ENCODE data around the gene CANT1. TPM values are rescaled to one million over a fixed set of nuclear protein-coding genes. Genes with fewer than 3 reads are reported as not detected.
A peak's percentile ranks its signal among the peaks of the same experiment; 100 is the strongest.

Gene CANT1
- total RNA-seq, 2 experiments from 2014 or later = 48.7 to 51.0 TPM

- peaks cover 23% of the 10 kb centered on the region for H3K4me1 Mint-ChIP-seq (ENCODE audit: low read depth)
- intact Hi-C loops (cut with micrococcal nuclease) = no loop called here
- no peak overlapping the region for H3K4me3 Mint-ChIP-seq
- peaks cover 3% of the 10 kb centered on the region for H3K36me3 Mint-ChIP-seq (ENCODE audit: low read depth)
- H3K27me3 Mint-ChIP-seq (ENCODE audit: low read depth) = peaks cover 1% of the 10 kb centered on the region
- peaks cover 4% of the 10 kb centered on the region for H3K9me3 Mint-ChIP-seq
- no peak overlapping the region for H3K27ac Mint-ChIP-seq
- DNase-seq = no peak
- CTCF ChIA-PET = no interaction called here
Observed at GRCh38 chr17:79011451-79012147, 2.0 kb upstream of the CANT1 start.

- intact Hi-C loops (cut with micrococcal nuclease) = no loop called here
- CTCF ChIA-PET = interaction anchor here (0.6 kb wide), 1 partner anchor 16 kb away, joined by 3 read pairs; no protein-coding TSS in a partner anchor
- Mint-ChIP-seq H3K4me3 (peak overlapping the region; percentile 89), H3K27ac (peak overlapping the region; percentile 89), H3K27me3 (ENCODE audit: low read depth) (peaks cover 1% of the 10 kb centered on the region), H3K4me1 (ENCODE audit: low read depth) (peaks cover 36% of the 10 kb centered on the region), H3K36me3 (ENCODE audit: low read depth) (peaks cover 1% of the 10 kb centered on the region), H3K9me3 (peaks cover 2% of the 10 kb centered on the region)
- no peak for DNase-seq
Observed at GRCh38 chr17:79010304-79010646, 711 bp upstream of the CANT1 start.

- H3K27ac Mint-ChIP-seq = peak overlapping the region; percentile 92
- CTCF ChIA-PET = no interaction called here
- H3K4me3 Mint-ChIP-seq = peak overlapping the region; percentile 79
- H3K4me1 Mint-ChIP-seq (ENCODE audit: low read depth) = peaks cover 37% of the 10 kb centered on the region
- DNase-seq = peak; percentile 28
- no peaks in the 10 kb centered on the region for H3K9me3 Mint-ChIP-seq
- intact Hi-C loops (cut with micrococcal nuclease) = no loop called here
- H3K27me3 Mint-ChIP-seq (ENCODE audit: low read depth) = no peaks in the 10 kb centered on the region
- H3K36me3 Mint-ChIP-seq (ENCODE audit: low read depth) = peaks cover 1% of the 10 kb centered on the region
Observed at GRCh38 chr17:79008666-79009387, 737 bp downstream of the CANT1 start.

- Mint-ChIP-seq H3K4me1 (ENCODE audit: low read depth) (peaks cover 37% of the 10 kb centered on the region), H3K36me3 (ENCODE audit: low read depth) (peaks cover 1% of the 10 kb centered on the region), H3K4me3 (peak overlapping the region; percentile 79), H3K27me3 (ENCODE audit: low read depth) (no peaks in the 10 kb centered on the region), H3K27ac (no peak overlapping the region), H3K9me3 (no peaks in the 10 kb centered on the region)
- no peak for DNase-seq
- CTCF ChIA-PET = no interaction called here
- intact Hi-C loops (cut with micrococcal nuclease) = no loop called here
Observed at GRCh38 chr17:79007504-79008381, 1.8 kb downstream of the CANT1 start.

GRCh38 chr17:79006794-79007503 is 2.6 kb downstream of the CANT1 start:
- peaks cover 4% of the 10 kb centered on the region for H3K36me3 Mint-ChIP-seq (ENCODE audit: low read depth)
- H3K27me3 Mint-ChIP-seq (ENCODE audit: low read depth) = no peaks in the 10 kb centered on the region
- no peak for DNase-seq
- peak overlapping the region; percentile 25 for H3K4me3 Mint-ChIP-seq
- no peaks in the 10 kb centered on the region for H3K9me3 Mint-ChIP-seq
- CTCF ChIA-PET = no interaction called here
- intact Hi-C loops (cut with micrococcal nuclease) = no loop called here
- H3K4me1 Mint-ChIP-seq (ENCODE audit: low read depth) = peaks cover 37% of the 10 kb centered on the region
- no peak overlapping the region for H3K27ac Mint-ChIP-seq

GRCh38 chr17:79006046-79006445 is 3.5 kb downstream of the CANT1 start:
- Mint-ChIP-seq H3K27me3 (ENCODE audit: low read depth) (no peaks in the 10 kb centered on the region), H3K9me3 (no peaks in the 10 kb centered on the region), H3K27ac (no peak overlapping the region), H3K4me1 (ENCODE audit: low read depth) (peaks cover 41% of the 10 kb centered on the region), H3K4me3 (no peak overlapping the region), H3K36me3 (ENCODE audit: low read depth) (peaks cover 4% of the 10 kb centered on the region)
- intact Hi-C loops (cut with micrococcal nuclease) = no loop called here
- CTCF ChIA-PET = interaction anchor here (0.8 kb wide), 1 partner anchor 10 kb away, joined by 5 read pairs; no protein-coding TSS in a partner anchor
- DNase-seq = no peak

- CTCF ChIA-PET = interaction anchor here (0.8 kb wide), 1 partner anchor 9 kb away, joined by 5 read pairs; no protein-coding TSS in a partner anchor
- intact Hi-C loops (cut with micrococcal nuclease) = no loop called here
Observed at GRCh38 chr17:79005063-79005861, 4.3 kb downstream of the CANT1 start.

GRCh38 chr17:79003661-79004411 is 5.7 kb downstream of the CANT1 start:
- Mint-ChIP-seq H3K4me1 (ENCODE audit: low read depth) (peaks cover 40% of the 10 kb centered on the region), H3K36me3 (ENCODE audit: low read depth) (peaks cover 9% of the 10 kb centered on the region)
- intact Hi-C loops (cut with micrococcal nuclease) = no loop called here

More at GRCh38 chr17:79005063-79005861, 4.3 kb downstream of the CANT1 start:
- H3K9me3 Mint-ChIP-seq = no peaks in the 10 kb centered on the region
- H3K4me1 Mint-ChIP-seq (ENCODE audit: low read depth) = peaks cover 41% of the 10 kb centered on the region
- peaks cover 6% of the 10 kb centered on the region for H3K36me3 Mint-ChIP-seq (ENCODE audit: low read depth)
- no peaks in the 10 kb centered on the region for H3K27me3 Mint-ChIP-seq (ENCODE audit: low read depth)
- H3K4me3 Mint-ChIP-seq = no peak overlapping the region
- H3K27ac Mint-ChIP-seq = peak overlapping the region; percentile 17
- DNase-seq = peak; percentile 43

GRCh38 chr17:79002796-79003593 is 6.6 kb downstream of the CANT1 start:
- no peak overlapping the region for H3K4me3 Mint-ChIP-seq
- peaks cover 8% of the 10 kb centered on the region for H3K36me3 Mint-ChIP-seq (ENCODE audit: low read depth)
- H3K9me3 Mint-ChIP-seq = no peaks in the 10 kb centered on the region
- no peaks in the 10 kb centered on the region for H3K27me3 Mint-ChIP-seq (ENCODE audit: low read depth)
- no peak overlapping the region for H3K27ac Mint-ChIP-seq
- intact Hi-C loops (cut with micrococcal nuclease) = no loop called here
- H3K4me1 Mint-ChIP-seq (ENCODE audit: low read depth) = peaks cover 32% of the 10 kb centered on the region
- DNase-seq = no peak
- CTCF ChIA-PET = no interaction called here

More at GRCh38 chr17:79003661-79004411, 5.7 kb downstream of the CANT1 start:
- no peaks in the 10 kb centered on the region for H3K9me3 Mint-ChIP-seq
- no peaks in the 10 kb centered on the region for H3K27me3 Mint-ChIP-seq (ENCODE audit: low read depth)
- H3K27ac Mint-ChIP-seq = peak overlapping the region; percentile 39
- H3K4me3 Mint-ChIP-seq = no peak overlapping the region
- CTCF ChIA-PET = no interaction called here
- DNase-seq = no peak

GRCh38 chr17:79002291-79002690 is 7.3 kb downstream of the CANT1 start:
- peaks cover 25% of the 10 kb centered on the region for H3K4me1 Mint-ChIP-seq (ENCODE audit: low read depth)
- H3K4me3 Mint-ChIP-seq = no peak overlapping the region
- no peaks in the 10 kb centered on the region for H3K27me3 Mint-ChIP-seq (ENCODE audit: low read depth)
- no peak overlapping the region for H3K27ac Mint-ChIP-seq
- H3K36me3 Mint-ChIP-seq (ENCODE audit: low read depth) = peaks cover 9% of the 10 kb centered on the region
- DNase-seq = no peak
- CTCF ChIA-PET = no interaction called here
- H3K9me3 Mint-ChIP-seq = no peaks in the 10 kb centered on the region
- intact Hi-C loops (cut with micrococcal nuclease) = no loop called here

All from activated naive CD4-positive, alpha-beta T cell treated with anti-CD3 and anti-CD28 coated beads for 36 hours (primary cell).